ENCODE results near the gene ARHGAP31.
"Not testable (repeated sequence)": the region's sequence is repeated elsewhere in the genome, so short reads cannot be mapped to it uniquely, and the experiment has no call there.

Gene ARHGAP31

DNA sequence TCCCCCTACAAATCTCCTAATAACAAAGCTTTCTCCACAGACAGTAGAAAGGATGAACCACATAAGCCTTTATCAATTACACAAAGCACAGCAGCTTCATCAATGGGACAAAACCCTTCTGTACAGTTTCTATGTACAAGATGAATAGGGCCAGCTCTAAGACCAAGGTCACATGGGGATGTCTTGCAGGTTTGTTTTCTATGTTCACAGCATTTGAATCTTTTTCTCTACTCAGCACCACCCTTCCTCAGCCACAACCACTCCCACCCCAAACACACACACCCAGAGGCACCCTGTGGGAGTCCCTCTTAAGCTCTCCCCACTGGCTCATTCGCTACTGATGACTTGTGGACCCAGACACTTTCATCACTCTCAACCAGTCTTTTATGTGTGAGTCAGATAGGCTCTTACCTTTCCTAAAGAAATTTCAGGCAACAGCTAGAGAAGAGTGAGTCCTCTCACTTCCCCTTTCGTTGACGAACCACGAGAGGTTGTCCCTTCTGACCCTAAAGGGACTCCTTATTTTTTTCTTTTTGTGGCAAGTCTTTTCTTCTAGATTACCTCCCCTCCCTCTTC lies 57.9 kb downstream of the ARHGAP31 start:
- no peak for DNase-seq

DNA sequence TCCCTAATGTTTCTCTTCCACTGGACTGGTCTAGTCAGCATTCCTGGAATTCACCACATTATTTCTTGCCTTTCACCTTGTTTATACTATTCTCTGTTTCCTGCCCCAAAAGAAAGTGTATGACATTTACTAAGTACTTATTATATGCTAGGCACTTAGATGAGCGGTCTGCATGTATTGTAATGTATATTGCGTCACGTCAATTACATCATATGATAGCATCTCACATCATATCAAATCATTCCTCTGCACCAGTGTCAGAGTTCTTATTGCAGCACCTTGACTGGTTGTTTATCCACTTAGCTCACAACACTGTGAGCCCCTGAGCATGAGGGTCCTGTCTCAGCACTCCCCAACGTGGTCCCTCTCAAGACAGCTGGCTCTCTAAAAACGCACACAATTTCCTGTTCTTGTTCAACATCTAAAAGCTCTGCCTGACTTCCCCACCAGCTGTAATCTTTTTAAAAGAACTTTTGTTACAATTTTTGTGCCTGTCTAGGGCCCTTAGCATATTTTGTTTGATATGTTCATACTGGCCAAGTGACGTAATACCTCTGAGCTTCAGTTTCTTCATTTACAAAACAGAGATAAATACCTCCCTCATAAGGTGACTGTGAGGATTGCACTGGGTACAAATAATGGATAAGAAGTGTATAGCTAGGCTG lies 58.8 kb downstream of the ARHGAP31 start:
- DNase-seq = no peak

DNA sequence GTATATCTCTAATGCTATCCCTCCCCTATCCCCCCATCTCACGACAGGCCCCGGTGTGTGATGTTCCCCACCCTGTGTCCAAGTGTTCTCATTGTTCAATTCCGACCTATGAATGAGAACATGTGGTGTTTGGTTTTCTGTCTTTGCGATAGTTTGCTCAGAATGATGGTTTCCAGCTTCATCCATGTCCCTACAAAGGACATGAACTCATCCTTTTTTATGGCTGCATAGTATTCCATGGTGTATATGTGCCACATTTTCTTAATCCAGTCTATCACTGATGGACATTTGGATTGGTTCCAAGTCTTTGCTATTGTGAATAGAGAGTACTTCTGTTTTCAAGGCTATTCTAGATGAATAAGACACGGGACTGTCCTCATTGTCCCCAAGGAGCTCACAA lies 61.4 kb downstream of the ARHGAP31 start:
- not testable (repeated sequence) for DNase-seq

DNA sequence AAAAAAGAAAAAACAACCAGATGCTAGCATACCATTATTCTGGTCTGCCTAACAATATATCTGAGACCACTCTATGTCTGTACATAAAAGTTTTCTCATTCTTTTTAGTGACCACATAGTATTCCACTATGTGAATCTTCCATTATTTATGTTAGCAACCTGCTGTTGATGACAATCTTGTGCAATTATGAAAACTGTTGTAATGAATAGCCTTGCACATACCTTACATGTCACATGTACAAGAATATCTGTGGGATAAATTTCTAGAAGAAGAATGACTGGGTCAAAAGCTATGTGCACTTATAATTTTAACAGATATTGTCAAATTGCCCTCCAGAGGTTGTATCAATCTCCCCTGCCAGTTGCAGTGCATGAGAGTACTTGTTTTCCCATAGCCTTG lies 62.5 kb downstream of the ARHGAP31 start:
- no peak for DNase-seq

DNA sequence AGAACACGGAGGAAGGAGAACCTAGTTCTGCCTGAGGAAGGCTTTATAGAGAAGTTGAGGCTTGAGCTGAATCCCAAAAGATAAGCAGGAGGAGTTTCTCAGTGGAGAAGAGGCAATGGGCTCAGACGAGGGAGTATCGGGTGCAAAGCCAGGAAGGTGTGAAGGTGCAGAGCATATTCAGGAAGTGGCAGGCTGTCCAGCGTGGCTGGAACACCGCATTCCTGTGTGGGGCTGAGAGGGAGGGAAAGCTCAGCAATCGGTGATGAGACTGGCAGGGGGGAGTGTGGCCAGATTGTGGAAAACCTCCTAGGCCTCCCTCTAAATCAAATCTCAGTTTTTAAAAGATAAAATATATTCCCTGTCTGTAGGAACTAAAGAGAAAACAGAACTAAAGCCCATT lies 63.0 kb downstream of the ARHGAP31 start:
- DNase-seq = no peak

DNA sequence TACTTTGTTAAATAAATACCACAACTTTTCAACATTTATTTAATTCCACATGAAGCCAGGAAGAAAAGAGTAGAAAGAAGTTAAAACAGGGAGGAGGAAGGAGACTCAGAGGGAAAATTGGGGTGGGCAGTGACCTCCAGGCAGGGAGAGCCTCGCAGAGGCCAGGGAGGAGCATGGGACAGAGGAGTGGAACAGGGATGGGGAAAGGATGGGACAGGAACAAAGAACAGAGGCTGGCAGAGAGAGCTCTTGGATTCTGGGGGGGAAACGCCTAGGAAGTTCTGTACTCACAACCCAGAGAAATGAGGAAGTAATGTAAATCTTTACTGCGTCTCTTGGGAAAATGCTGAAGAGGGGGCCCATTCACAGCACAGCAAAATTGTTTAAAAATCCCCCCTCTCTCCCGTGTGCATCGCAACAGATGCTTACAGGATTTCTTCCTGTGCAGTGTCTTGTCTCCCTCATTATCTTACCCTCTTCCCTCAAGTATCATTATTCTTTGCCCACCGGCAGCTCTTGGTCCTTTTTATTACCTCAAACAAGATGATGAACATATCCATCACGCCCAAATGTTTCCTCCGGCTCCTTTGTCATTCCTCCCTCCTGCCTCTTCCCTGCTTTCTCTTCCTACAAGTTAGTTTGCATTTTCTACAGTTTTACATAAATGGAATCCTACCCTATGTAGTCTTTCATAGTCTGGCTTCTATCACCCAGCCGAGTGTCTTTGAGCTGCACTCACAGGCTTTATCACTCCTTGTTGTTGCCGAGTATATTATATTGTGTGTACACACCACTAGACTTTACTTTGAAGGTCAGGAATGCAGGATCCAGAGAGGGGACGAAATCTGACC lies 65.5 kb downstream of the ARHGAP31 start:
- no peak for DNase-seq

DNA sequence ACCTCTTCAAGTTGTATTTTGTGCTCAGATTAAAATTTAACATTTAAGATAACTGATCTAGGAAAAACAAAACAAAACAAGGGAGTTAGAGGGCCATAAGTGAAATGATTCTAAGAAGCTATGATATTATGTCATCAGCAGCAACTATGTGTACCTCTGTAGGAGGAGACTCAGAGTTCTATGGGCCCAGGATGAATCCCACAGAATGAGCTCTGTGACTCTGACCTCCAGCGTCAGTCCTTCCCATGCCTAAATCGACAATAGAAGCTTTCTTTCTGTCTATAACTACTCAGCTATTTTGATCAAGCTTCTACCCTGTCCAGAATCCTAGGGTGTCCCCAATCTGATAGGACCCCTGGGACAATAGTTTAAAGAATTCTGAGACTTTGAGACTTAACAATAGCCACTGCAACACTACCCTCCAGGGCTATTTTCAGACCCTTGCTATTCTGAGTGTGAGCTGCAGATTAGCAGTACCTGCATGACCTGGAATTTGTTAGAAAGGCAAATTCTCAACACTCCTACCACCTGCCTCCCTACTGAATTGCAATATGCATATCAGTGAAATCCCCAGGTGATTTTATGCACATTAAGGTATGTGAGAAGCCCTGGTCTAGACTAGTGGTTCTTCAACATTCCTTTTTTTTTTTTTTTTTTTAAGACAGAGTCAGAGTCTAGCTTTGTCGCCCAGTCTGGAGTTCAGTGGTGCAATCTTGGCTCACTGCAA lies 66.7 kb downstream of the ARHGAP31 start:
- DNase-seq = no peak

DNA sequence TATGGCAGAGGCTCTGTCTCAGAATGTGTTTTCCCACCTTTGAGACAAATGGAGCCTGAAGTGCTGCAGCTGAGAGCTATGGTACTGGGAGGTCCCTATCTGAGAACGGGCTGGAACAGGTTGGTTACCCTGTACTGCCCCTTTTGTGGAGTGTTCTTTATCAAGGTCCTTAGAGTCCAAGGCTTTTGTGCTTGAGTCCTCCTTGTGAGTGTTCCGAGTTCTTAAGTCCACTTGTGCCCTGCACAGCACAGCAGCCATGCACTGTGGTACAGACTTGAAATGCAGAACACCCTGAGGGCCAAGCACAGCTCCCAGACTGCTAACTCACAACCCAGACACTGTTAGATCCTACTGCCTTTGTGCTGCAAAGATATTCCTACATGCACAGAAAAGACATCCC lies 67.8 kb downstream of the ARHGAP31 start:
- no peak for DNase-seq

DNA sequence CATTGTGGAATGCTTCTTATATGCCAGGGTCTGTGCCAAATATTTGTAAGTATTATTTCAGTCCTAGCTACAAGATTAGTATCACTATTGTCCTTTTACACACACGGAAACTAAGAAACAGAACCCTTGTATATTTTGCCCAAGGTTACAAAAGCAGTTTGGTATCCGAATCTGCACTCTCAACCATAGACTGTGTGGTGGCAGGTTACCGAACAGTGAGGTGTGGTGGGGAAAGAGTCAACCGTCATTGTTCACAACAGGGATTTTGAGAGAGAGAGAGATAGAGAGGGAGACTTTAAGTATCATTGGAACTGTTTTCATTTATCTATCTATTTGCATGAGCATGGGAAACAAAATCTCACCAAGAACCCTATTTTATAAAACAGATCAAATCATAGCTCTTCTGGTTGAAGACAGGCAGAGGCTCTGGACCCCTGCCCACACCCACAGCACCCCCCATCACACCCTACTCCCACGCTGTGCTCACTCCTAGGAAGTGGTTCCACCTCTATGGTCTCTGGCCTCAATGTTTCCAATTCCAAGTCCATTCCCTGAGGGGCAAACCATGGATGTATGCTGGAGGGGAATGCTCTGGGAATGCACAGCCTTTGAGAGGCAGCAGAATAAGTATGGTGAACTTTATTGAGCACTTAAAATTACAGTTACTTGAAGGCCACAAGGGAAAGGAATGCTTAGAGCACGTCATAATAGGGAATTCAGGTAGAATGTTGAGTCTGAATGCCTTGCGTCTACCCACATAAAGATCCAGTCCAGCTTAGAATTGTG lies 69.0 kb downstream of the ARHGAP31 start:
- no peak for DNase-seq

DNA sequence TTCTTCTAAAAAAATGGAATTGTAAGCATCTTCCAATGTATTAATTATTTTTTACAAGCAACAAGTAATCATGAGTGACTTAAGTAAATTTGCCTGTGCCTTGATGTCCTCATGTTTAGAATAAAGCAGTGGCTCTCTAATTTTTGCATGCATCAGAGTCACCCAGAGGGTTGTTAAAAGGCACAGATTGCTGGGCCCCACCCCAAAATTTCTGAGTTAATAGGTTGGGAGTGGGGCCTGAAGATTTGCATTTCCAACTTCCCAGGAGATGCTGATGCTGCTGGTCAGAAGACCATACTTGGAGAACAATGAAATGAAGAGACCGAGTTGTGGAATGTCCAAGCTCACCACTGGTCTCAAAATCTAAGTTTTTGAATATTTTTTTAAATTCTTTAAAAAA lies 70.2 kb downstream of the ARHGAP31 start:
- no peak for DNase-seq

DNA sequence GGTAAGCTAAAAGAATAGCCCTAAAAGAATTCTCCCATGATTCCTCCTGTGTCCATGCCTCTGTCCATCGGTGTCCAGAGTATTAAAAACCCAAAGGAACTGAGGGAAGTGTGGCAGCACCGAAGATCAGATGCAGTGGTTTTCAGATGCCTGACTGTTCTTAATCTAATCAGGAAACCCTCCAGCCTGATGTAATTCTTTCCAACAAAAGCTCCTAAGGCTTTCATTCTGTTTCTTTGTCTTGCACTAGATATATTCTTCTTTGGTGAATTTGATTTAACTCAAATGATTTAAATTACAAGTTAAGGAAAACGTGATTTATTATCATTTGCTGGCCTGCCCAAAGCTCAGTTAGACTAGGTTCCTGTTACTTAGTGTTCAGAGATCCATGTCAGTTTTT lies 71.2 kb downstream of the ARHGAP31 start:
- no peak for DNase-seq

DNA sequence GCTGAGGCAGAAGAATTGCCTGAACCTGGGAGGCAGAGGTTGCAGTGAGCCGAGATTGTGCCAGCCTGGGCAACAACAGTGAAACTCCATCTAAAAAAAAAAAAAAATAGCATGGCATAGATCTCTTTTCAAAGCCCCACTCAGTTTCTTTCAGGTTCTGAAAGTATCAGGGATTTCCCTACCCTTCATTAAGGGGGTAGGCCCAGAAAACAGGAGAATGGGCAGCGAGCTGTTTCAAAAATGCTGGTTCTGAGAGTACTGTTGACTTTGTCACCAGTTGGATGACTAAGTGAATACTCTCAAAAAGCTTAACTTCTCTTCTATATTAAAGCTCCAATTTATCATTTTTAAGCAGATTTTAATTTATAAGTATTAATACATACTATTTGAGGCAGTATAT lies 72.8 kb downstream of the ARHGAP31 start:
- DNase-seq = no peak

DNA sequence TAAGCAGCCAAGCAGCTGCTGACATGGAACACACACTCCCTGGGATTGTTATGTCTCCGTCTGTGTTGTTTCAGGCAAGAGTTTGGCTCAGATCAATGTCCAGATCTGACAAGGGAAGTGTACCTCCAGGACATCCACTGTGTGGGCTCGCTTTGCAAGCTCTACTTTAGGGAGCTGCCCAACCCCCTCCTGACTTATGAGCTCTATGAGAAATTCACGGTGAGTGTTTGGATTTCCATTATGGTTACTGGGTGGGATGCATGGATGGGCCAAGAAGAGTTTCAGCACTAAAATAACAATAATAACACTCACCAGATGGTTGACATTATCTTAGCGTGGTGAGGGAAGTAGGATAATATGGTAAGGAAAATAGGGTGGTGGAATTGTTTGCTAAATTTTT lies 74.1 kb downstream of the ARHGAP31 start:
- no peak for DNase-seq

DNA sequence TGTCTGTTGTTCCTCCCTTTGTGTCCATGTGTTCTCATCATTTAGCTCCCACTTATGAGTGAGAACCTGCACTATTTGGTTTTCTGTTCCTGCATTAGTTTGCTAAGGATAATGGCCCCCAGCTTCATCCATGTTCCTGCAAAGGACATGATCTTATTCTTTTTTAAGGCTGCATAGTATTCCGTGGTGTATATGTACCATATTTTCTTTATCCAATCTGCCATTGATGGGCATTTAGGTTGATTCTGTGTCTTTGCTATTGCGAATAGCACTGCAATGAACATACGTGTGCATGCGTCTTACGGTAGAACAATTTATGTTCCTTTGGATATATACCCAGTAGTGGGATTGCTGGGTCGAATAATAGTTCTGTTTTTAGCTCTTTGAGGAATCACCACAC lies 77.6 kb downstream of the ARHGAP31 start:
- DNase-seq = not testable (repeated sequence)

DNA sequence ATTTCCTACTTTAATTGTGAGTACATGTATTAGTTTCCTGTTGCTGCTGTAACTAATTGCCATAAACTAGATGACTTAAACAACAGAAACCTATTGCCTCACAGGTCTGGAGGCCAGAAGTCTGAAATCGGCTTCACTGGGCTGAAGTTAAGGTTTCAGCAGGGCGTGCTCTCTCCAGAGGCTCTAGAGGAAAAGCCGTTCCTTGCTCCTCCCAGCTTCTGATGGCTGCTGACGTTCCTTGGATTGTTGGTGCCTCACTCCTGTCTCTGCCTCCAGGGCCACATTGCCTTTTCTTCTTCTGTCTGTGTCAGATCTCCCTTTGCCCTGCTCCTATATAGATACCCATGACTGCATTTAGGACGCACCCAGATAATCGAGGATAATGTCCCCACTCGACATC lies 80.9 kb downstream of the ARHGAP31 start:
- no peak for DNase-seq

DNA sequence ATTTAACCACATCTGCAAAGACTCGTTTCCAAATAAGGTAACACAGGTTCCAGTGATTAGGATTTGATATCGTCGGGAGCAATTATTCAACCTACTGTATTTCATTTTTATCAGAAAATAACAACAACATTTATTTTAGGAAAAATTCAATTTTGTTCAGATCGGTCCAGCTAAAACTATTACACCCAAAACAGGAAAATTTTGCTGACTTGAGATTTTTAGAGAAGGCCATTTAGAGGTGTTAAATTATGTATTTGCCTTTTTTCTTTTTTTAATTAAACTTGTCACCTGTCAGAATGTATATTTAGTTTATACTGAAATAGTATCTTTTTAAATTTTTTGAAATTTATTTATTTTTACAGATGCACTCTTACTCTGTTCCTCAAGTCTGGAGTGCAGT lies 81.3 kb downstream of the ARHGAP31 start:
- DNase-seq = no peak

DNA sequence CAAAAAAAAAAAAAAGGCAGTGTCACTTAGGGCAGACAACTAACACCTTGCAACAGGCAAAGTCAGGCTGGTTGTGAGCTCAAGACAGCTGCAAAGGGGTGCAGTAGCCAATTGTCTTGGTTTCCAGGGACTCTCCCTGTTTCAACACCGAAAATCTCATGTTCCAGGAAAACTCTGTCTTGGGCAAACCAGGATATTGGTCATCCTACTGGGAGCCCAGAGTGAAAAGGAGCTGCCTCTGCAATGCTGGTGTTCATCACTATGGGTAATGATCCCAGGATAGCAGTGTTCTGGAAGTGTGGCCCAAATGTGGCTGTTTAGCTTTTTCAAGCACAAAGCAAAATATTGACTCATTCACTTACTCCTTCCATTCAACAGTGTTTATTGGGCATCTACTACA lies 82.6 kb downstream of the ARHGAP31 start:
- no peak for DNase-seq

DNA sequence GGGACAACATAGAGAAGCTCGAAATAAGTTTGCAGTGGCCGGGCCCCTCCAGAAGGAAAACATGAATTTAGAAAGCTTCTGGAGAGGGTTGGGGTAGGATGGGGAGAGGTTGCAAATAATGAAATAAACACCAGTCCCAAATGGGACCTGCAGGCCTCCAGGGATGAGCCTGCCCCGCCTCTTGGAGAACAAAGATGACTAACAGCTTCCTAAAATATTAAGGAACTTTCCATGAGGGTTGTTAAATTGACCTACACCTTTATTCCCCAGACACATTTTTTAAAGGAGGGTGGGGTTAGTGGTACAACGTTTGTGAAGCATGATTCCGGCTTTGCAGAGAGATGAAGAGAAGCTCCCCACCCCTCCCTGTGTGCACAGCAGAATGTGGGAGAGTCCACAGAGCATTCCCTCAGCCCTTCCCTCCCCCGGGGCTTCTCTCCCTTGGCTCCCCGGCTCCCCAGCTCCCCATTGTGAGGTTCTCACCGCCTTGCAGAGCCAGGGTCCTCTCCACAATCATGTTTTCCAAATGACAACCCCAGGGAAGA lies 84.1 kb downstream of the ARHGAP31 start:
- DNase-seq = no peak

DNA sequence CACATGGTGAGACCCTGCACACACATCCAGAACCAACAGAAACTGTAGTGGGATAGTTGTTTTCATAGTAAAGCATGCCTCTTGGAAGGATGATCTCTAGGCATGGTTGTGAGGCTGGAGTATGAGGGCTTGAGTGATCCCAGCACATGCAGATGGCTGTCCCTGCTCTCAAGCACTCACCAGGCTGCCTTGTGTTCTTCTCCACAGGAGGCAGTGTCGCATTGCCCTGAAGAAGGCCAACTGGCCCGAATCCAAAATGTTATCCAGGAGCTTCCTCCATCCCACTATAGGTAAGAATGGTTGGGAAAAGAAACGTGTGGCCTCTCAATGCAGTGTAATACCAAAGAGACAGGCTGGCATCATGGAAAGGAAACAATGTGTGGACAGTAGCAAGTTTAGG lies 86.5 kb downstream of the ARHGAP31 start:
- DNase-seq = no peak

DNA sequence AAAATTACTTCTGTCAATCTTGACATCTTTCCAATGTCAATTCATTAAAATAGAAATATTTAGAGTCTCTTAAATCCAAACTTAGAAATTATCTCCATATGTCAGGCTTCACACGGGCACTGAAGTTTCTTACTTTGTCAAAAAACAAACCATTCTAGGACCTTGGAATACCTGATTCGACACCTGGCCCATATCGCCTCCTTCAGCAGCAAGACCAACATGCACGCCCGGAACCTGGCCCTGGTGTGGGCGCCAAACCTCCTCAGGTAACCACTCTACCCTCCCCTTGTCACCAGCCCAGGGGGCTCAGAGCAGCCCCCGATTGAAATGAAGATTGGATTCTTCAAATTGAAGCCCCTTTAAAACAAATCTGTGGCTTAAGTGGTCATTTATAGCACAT lies 88.0 kb downstream of the ARHGAP31 start:
- no peak for DNase-seq

DNA sequence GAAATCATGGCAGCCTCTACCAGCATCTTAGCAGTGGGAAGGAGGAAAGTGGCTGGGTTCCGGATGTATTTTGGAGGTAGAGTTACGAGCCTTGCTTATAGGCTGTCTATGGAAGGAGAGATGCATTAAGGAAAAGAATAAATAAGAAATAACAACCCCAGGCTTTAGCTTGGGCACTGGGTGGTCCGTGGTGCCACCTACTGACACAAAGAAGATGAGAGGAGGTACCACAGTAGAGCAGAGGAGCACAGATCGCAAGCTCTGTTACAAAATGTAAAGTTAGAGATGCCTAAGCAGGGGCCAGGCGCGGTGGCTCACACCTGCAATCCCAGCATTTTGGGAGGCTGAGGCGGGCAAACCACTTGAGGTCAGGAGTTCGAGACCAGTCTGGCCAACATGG lies 94.4 kb downstream of the ARHGAP31 start:
- DNase-seq = no peak

DNA sequence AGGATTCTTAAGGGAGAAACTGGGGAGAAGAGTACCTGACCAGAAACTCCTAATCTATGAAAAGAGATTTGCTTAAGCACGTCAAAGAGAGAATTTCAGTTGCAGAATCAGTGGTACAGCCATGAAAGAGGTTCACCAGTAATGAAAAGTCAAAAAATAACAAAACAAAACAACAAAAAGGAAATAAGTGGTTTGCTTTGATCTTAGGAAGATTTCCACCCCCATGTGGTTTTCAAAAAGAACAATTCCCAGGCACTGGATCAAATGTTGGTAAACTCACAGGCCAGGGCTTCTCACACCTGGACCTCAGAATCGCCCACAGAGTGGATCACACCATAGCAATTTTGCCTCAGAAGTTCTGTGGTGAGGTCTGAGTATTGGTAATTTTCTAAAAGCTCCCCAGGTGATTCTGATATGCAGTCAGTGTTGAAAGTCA lies 101.8 kb downstream of the ARHGAP31 start:
- DNase-seq = no peak

All from activated effector memory CD4-positive, alpha-beta T cell treated with Interleukin-2 at 50 U/mL for 16 hours (primary cell).